Fibroblast of skin of back (primary cell): Measurements from ENCODE around the gene HLA-E. TPM values are rescaled to one million over a fixed set of nuclear protein-coding genes. Genes with fewer than 3 reads are reported as not detected.
"Not testable (repeated sequence)": the region's sequence is repeated elsewhere in the genome, so short reads cannot be mapped to it uniquely, and the experiment has no call there.

Experiments
- DNase-seq: peaks from one replicate; pipeline ENCODE4 v3.0.0-alpha.2; 2013
- polyA plus RNA-seq, 2 experiments: library from polyadenylated mRNA; unstranded; fragments of 120-200 nt; gene quantifications; one replicate each; pipeline ENCODE4 v1.2.1, GENCODE V29; 2013; ENCODE audit not compliant: insufficient read length in 2 of 2

HLA-E gene
- 78.2 TPM for polyA plus RNA-seq (2013, experiment 1 of 2; ENCODE audit: insufficient read length)
- 74.7 TPM for polyA plus RNA-seq (2013, experiment 2 of 2; ENCODE audit: insufficient read length)

- DNase-seq = peak; percentile 100
Measured at GRCh38 chr6:30489081-30490025, at the start of gene HLA-E. TSS of gene HLA-E (plus strand) at chr6:30489509. CDS start at chr6:30489532, 23 bp downstream.

GRCh38 chr6:30441171-30441570 lies 48.1 kb upstream of the HLA-E start:
- DNase-seq = no peak

DNA sequence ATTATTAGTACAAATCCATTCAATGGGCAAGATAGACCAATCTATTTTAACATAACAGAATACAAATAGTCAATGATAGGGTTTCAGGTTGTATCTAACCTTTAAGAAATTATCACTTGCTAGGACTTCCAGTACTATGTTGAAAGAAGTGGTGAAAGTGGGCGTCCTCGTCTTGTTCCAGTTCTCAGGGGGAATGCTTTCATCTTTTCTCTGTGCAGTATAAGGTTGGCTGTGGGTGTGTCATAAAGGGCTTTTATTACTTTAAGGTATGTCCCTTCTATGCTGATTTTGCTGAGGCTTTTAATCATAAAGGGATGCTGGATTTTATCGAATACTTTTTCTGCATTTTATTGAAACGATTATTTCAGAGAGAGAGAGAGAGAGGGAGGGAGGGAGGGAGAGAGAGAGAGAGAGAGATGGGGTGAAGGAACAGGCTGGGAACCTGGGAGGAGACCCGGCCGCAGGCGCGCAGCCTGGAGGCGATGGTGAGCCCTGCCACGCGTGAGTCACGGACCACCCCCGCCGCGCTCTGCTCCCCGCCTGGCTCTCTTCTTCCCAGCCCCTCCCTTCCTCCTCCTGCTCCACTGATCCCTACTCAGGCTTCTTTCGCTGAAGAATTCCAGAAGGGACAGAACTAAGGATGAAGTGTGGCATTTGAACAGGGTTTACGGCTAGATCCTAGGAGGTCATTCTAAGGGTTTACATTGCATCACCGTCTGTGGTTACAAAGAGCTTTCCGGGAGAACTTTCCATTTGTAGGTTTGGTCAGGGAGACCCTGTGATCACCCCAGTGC lies 45.5 kb upstream of the HLA-E start:
- DNase-seq = peak; percentile 28

- no peak for DNase-seq
Measured at GRCh38 chr6:30444451-30444742, 44.9 kb upstream of the HLA-E start.

GRCh38 chr6:30446259-30446658 lies 43.0 kb upstream of the HLA-E start:
- no peak for DNase-seq

DNA sequence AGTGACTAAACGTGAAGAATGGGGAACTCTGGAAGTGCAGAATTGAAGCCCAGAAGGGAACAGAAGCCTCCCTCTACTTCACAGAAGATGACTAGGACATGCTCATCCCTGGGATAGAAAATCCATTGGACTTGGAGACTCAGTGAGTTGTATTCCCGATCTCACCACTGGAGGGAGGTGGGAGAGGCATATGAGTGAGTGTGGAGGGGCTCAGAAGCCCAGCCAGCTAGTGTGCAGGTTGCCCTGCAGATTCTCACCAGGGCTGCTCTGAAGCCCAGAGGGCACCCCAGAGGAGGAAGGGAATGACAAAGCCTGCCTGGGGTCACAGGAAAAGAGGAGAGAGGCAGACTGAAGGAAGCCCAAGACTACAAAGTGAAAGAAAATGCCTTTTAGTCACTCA lies 42.1 kb upstream of the HLA-E start:
- peak; percentile 58 for DNase-seq

DNA sequence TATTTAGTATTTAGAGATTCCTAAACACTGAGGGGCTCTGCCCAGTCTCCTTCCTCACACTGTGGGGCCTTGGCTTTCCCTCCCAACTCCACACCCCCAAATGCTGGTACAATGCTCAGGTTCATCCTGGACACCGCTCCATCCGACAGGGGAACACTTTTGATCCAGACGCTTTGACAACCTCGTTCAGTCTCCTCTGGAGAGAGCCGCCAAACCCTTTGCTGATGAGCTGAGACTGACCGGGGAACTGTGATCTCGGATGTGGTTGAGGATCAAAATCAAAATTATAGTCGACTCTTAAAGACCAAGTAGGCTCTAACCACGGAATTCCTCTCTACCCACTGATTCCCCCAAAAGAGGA lies 38.8 kb upstream of the HLA-E start:
- no peak for DNase-seq

DNA sequence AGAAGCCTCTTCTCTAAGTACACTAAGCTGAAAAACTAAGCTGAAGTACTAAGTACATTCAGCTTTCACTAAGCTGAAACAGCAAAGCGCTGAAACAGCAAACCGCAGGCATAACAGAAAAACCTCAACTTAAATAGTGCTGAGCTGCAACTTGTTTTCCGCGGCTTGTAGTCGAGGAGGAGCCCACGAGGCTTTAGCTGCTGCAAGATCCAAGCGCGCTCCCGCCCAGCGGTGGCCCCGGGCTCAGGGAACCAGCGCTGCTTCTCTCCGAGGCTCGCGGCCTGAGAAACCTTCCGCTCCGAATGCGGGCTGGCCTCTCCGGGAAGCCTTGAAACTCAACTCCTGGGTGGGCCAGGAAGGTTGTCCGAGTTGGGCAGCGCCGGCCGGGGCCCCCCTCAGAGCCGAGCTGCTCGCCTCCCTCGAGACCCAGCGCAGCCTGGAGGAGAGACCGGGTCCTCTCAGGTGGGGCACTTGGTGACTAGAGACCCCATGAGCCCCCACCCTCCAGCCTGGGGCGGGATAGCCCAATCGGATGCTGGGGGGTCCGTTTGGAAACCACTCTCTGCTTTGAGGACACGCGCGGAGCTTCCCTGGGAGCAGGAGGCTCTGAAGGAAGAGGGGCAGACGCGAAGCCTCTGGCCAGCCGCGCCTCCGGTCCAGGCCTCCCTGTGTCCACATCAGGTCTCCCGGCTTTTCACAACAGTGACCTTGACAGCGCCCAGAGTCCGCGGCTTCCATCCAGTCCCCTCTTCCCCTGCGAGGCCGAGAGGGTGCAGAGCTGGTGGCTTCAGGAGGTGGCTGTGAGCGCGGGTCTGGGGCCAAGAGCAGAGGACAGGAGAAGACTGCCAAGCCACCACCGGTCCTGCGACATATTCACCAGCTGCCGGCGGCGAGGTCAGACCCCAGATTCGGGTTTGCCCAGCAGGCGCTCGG lies 38.1 kb upstream of the HLA-E start:
- DNase-seq = peak; percentile 67

DNA sequence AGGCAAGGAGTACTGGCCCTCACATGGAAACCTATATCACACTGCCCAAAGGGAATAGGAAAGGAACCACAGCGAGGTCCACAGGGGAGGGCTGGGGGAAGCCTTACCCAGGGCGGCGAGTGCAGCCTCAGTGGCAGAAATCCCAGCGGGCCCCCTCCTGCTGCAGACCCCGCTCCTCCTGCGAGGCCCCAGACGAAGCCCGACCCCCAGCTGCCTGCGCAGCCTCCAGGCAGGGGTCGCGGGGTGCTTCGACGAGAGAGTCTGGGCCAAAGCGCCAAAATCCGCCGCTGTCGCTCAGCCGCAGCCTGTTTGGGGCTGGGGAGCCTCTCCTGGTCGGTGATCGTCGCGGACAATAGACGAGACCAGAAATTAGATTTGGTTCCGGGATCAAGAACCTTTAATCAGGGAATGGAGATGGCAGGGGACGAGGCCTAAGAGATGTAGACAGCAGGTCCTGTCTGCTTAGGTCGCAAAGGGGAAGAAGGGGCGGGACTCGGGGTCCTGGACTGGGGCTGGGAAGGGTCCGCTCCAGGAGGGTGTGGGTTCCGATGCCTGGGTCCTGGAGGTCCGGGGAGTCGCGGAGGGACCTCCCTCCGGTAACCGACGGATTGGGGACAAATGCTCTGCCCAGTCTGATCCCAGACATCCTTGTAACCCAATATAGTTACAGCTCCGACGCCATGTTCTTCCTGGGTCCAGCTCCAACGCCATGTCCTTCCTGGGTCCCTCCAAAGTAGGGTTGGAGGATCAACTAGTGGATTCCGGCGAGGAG lies 36.4 kb upstream of the HLA-E start:
- no peak for DNase-seq

GRCh38 chr6:30453508-30454116 lies 35.7 kb upstream of the HLA-E start:
- DNase-seq = peak; percentile 71

GRCh38 chr6:30459145-30459544 lies 30.2 kb upstream of the HLA-E start:
- DNase-seq = no peak

GRCh38 chr6:30461055-30461454 lies 28.3 kb upstream of the HLA-E start:
- DNase-seq = no peak

- DNase-seq = no peak
Measured at GRCh38 chr6:30462482-30462881, 26.8 kb upstream of the HLA-E start.

- DNase-seq = no peak
Measured at GRCh38 chr6:30463242-30463641, 26.1 kb upstream of the HLA-E start.

DNA sequence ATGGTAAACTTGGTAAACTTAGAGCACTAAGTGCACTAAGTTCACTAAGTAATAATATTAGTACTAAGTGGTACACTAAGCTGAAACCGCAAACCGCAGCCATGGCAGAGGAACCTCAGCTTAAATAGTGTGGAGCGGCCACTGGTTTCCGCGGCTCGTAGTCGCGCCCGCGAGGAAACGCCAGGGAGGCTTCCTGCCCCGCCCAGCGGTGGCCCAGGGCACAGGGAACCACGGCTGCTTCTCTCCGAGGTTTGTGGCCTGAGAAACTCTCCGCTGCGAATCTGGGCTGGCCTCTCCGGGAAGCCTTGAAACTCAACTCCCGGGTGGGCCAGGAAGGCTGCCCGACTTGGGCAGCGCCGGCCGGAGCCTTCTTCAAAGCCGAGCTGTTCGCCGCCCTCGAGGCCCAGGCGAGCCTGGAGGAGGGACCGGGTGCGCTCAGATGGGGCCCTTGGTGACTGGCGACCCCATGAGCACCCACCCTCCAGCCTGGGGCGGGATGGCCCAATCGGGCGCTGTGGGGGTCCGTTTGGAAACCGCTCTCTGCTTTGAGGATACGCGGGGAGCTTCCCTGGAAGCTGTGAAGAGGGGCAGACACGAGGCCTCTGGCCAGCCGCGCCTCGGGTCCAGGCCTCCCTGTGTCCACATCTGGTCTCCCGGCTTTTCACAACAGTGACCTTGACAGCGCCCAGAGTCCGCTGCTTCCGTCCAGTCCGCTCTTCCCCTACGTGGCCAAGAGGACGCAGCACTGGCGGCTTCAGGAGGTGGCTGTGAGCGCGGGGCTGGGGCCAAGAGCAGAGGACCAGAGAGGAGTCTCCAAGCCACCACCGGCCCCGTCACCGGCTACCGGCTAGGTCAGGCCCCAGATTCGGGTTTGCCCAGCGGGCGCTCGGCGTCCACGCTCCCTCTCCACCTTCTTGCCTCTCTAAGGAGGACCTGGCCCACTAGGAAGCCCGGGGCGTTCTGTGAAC lies 25.4 kb upstream of the HLA-E start:
- peak; percentile 43 for DNase-seq

GRCh38 chr6:30465595-30466306 lies 23.6 kb upstream of the HLA-E start:
- no peak for DNase-seq

GRCh38 chr6:30470968-30471367 lies 18.3 kb upstream of the HLA-E start:
- no peak for DNase-seq

DNA sequence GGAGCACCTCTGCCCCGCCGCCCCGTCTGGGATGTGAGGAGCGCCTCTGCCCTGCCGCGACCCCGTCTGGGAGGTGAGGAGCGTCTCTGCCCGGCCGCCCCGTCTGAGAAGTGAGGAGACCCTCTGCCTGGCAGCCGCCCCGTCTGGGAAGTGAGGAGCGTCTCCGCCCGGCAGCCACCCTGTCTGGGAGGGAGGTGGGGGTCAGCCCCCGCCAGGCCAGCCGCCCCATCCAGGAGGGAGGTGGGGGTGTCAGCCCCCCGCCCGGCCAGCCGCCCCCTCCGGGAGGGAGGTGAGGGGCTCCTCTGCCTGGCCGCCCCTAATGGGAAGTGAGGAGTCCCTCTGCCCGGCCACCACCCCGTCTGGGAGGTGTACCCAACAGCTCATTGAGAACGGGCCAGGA lies 14.2 kb upstream of the HLA-E start:
- not testable (repeated sequence) for DNase-seq

- no peak for DNase-seq
Measured at GRCh38 chr6:30480536-30481156, 8.7 kb upstream of the HLA-E start.
